HepG2 (cell line): ENCODE results near the gene MAFF. TPM values are rescaled to one million over a fixed set of nuclear protein-coding genes. Genes with fewer than 3 reads are reported as not detected.

Experiments
- AHR ChIP-seq: IDR thresholded peaks from 2 replicates; pipeline ENCODE4 v1.6.1; 2018; ENCODE audit warnings: missing genetic modification reagents, missing compliant biosample characterization
- ATF2 ChIP-seq: sonication (generic); formaldehyde crosslinking; IDR thresholded peaks from 2 replicates; pipeline ENCODE4 v1.4.0; 2020; ENCODE audit warnings: missing genetic modification reagents
- ERF ChIP-seq: IDR thresholded peaks from 2 replicates; pipeline ENCODE4 v1.6.1; 2018; ENCODE audit warnings: missing biosample characterization, missing genetic modification reagents
- ETV6 ChIP-seq: sonication (generic); formaldehyde crosslinking; conservative IDR thresholded peaks from 2 replicates; pipeline ENCODE4 v1.4.0; 2020; ENCODE audit warnings: missing genetic modification reagents
- GPN1 ChIP-seq: sonication (generic); formaldehyde crosslinking; IDR thresholded peaks from 2 replicates; pipeline ENCODE4 v1.5.1; 2020; ENCODE audit warnings: missing genetic modification reagents, borderline replicate concordance
- ISX ChIP-seq: sonication (generic); formaldehyde crosslinking; conservative IDR thresholded peaks from 2 replicates; pipeline ENCODE4 v1.5.0; 2020; ENCODE audit warnings: missing genetic modification reagents
- KAT7 ChIP-seq: IDR thresholded peaks from 2 replicates; pipeline ENCODE4 v1.6.1; 2018; ENCODE audit warnings: borderline replicate concordance, missing compliant biosample characterization
- KLF12 ChIP-seq: sonication (generic); formaldehyde crosslinking; IDR thresholded peaks from 2 replicates; pipeline ENCODE4 v1.4.0; 2020; ENCODE audit warnings: missing genetic modification reagents, borderline replicate concordance
- MLX ChIP-seq: IDR thresholded peaks from 2 replicates; pipeline ENCODE4 v1.6.1; 2016
- MXD1 ChIP-seq: sonication (generic); formaldehyde crosslinking; IDR thresholded peaks from 2 replicates; pipeline ENCODE4 v1.4.0; 2020; ENCODE audit warnings: mild to moderate bottlenecking, missing genetic modification reagents
- RELA ChIP-seq: sonication (generic); formaldehyde crosslinking; IDR thresholded peaks from 2 replicates; pipeline ENCODE4 v1.4.0; 2020; ENCODE audit warnings: missing genetic modification reagents
- SRSF9 ChIP-seq: fragments of 200-400 bp; formaldehyde crosslinking; IDR thresholded peaks from 2 replicates; pipeline ENCODE4 v1.6.1; 2018; ENCODE audit warnings: borderline replicate concordance, mild to moderate bottlenecking, low read depth, low read length; ENCODE audit not compliant: insufficient read depth, poor library complexity, severe bottlenecking
- TBL1XR1 ChIP-seq: fragments of 150-350 bp; IDR thresholded peaks from 2 replicates; pipeline ENCODE4 v1.6.1; 2014; ENCODE audit warnings: borderline replicate concordance, low read length; ENCODE audit not compliant: partially characterized antibody
- TBX3 ChIP-seq: fragments of 450-650 bp; IDR thresholded peaks from 2 replicates; pipeline ENCODE4 v1.6.1; 2017; ENCODE audit warnings: antibody characterized with exemption, mild to moderate bottlenecking, inconsistent platforms, borderline replicate concordance
- TEAD3 ChIP-seq: optimal IDR thresholded peaks from 2 replicates; pipeline ENCODE3; 2016; ENCODE audit warnings: borderline replicate concordance
- TRIM24 ChIP-seq: sonication (generic); formaldehyde crosslinking; IDR thresholded peaks from 2 replicates; pipeline ENCODE4 v1.8.0; 2022; ENCODE audit warnings: mild to moderate bottlenecking, missing genetic modification reagents
- UBTF ChIP-seq: sonication (generic); formaldehyde crosslinking; IDR thresholded peaks from 2 replicates; pipeline ENCODE4 v1.4.0; 2020; ENCODE audit warnings: mild to moderate bottlenecking, missing genetic modification reagents
- ZBTB46 ChIP-seq: sonication (generic); formaldehyde crosslinking; IDR thresholded peaks from 2 replicates; pipeline ENCODE4 v1.4.0; 2020; ENCODE audit warnings: mild to moderate bottlenecking, missing genetic modification reagents, borderline replicate concordance
- ZNF18 ChIP-seq: sonication (generic); formaldehyde crosslinking; IDR thresholded peaks from 2 replicates; pipeline ENCODE4 v1.8.0; 2022; ENCODE audit warnings: mild to moderate bottlenecking, missing genetic modification reagents; ENCODE audit not compliant: insufficient replicate concordance
- ZNF496 ChIP-seq: sonication (generic); formaldehyde crosslinking; IDR thresholded peaks from 2 replicates; pipeline ENCODE4 v1.8.1; 2023; ENCODE audit warnings: mild to moderate bottlenecking, moderate library complexity, missing genetic modification reagents; ENCODE audit not compliant: insufficient replicate concordance
- ZNF570 ChIP-seq: sonication (generic); formaldehyde crosslinking; IDR thresholded peaks from 2 replicates; pipeline ENCODE4 v1.4.0; 2020; ENCODE audit warnings: mild to moderate bottlenecking, missing genetic modification reagents, borderline replicate concordance
- polyA plus RNA-seq, 8 experiments: library from polyadenylated mRNA; depleted of rRNA in 3 of 8; stranded (reverse) in 7 of 8; unstranded in 1 of 8; fragments of >200 nt; fragmentation: Illumina TruSeq in 4 of 8; extraction: Trizol in 4 of 8; gene quantifications; 2 replicates each; pipeline versions ENCODE4 v1.2.1 to v1.2.3, GENCODE V29; 2011 to 2016; ENCODE audit warnings: low read depth in 4 of 8, missing spikeins in 1 of 8, mixed read lengths in 1 of 8; ENCODE audit not compliant: insufficient read depth in 1 of 8
- total RNA-seq, 5 experiments: library from RNA; depleted of rRNA; stranded (reverse); fragments of >200 nt; fragmentation: Illumina TruSeq; extraction: Trizol; gene quantifications; 2 replicates each; pipeline ENCODE4 v1.2.3, GENCODE V29; 2016; ENCODE audit warnings: low read depth in 1 of 5

The MAFF gene
- total and polyA plus RNA-seq, 2 of the 13 experiments (the other 11 are each of a cell fraction or from before 2014, with no cell fraction given) = 5.4 to 14.3 TPM

- TF ChIP-seq ATF2 (CRISPR knock-in tag) (no peak), ISX (no peak), GPN1 (CRISPR knock-in tag) (no peak), ETV6 (CRISPR knock-in tag) (no peak), UBTF (CRISPR knock-in tag) (no peak), ZNF496 (CRISPR knock-in tag) (no peak), RELA (CRISPR knock-in tag) (no peak), TRIM24 (CRISPR knock-in tag) (no peak), KLF12 (no peak), ZNF570 (CRISPR knock-in tag) (no peak), MXD1 (no peak), ZBTB46 (CRISPR knock-in tag) (no peak), TEAD3 (CRISPR knock-in tag) (peak; percentile 25), ERF (CRISPR knock-in tag) (no peak), TBX3 (no peak), KAT7 (CRISPR knock-in tag) (no peak), TBL1XR1 (no peak), AHR (CRISPR knock-in tag) (no peak), MLX (CRISPR knock-in tag) (no peak), ZNF18 (no peak), SRSF9 (no peak)
Measured at GRCh38 chr22:38260761-38261681, 59.2 kb downstream of the MAFF start (continued).
